Tibial nerve (tissue), 4 donors: ENCODE measurements around the gene POLR1G.

Source experiments
- EP300 ChIP-seq, 2 donors: sonication (generic); formaldehyde crosslinking; IDR thresholded peaks; one replicate each; pipeline ENCODE4 v1.6.1; 2017; ENCODE audit warnings: antibody characterized with exemption in 2 of 2, mild to moderate bottlenecking in 1 of 2
- POLR2A ChIP-seq, 2 donors: fragments of 450-650 bp; IDR thresholded peaks; one replicate each; pipeline ENCODE4 v1.6.1; 2017; ENCODE audit warnings: antibody characterized with exemption in 2 of 2, mild to moderate bottlenecking in 2 of 2, moderate library complexity in 2 of 2
- TF ChIP-seq, protein P1 (sequence below), 5 experiments: fragments of 200-600 bp in 3 of 5; fragments of 450-650 bp in 2 of 5; sonication (generic) in 3 of 5; IDR thresholded peaks; one replicate each; pipeline ENCODE4 v1.5.1; 2016 to 2019; ENCODE audit warnings: antibody characterized with exemption in 5 of 5, mild to moderate bottlenecking in 3 of 5, moderate library complexity in 2 of 5

DNA sequence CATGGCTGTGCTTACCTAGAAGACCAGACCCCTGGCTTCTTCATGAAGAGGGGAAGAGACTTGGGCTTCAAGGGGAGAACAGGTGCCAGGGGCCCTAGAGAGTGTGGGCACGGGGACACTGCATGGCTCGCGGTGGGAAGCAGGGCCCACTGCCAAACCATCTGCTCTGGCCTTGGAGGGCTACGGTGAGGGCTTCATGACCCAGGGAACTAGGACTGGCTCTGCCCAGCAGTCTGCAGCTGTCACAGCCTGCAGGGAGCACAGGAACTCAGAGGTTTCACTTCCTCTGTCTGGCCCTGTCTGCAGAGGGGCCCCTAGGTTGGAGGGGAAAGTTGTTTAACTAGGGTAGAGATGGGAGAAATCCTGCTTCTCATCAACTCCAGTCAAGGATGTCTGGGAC is 13.0 kb downstream of the POLR1G start:
- TF ChIP-seq EP300 (IDR thresholded peaks at IDR 0.05) (no peak), POLR2A (IDR thresholded peaks at IDR 0.05) (no peak)
- TF ChIP-seq, protein P1, sequence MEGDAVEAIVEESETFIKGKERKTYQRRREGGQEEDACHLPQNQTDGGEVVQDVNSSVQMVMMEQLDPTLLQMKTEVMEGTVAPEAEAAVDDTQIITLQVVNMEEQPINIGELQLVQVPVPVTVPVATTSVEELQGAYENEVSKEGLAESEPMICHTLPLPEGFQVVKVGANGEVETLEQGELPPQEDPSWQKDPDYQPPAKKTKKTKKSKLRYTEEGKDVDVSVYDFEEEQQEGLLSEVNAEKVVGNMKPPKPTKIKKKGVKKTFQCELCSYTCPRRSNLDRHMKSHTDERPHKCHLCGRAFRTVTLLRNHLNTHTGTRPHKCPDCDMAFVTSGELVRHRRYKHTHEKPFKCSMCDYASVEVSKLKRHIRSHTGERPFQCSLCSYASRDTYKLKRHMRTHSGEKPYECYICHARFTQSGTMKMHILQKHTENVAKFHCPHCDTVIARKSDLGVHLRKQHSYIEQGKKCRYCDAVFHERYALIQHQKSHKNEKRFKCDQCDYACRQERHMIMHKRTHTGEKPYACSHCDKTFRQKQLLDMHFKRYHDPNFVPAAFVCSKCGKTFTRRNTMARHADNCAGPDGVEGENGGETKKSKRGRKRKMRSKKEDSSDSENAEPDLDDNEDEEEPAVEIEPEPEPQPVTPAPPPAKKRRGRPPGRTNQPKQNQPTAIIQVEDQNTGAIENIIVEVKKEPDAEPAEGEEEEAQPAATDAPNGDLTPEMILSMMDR (IDR thresholded peaks at IDR 0.05) = no peak
